Adrenal gland (tissue), 5 donors: Measurements from ENCODE around the gene GLB1L2.

Experiments used
- POLR2A ChIP-seq, 2 donors: fragments of 450-650 bp; IDR thresholded peaks; one replicate each; pipeline ENCODE4 v1.6.1; 2017; ENCODE audit warnings: antibody characterized with exemption in 2 of 2, mild to moderate bottlenecking in 2 of 2, moderate library complexity in 1 of 2
- TF ChIP-seq, protein P1 (sequence below), 6 experiments: fragments of 450-650 bp in 4 of 6; fragments of 200-600 bp in 2 of 6; sonication (generic) in 1 of 6; IDR thresholded peaks; 1 replicate in 5 of 6; 2 replicates in 1 of 6; pipeline versions ENCODE4 v1.5.1 to v1.8.0; 2016 to 2021; ENCODE audit warnings: antibody characterized with exemption in 6 of 6, mild to moderate bottlenecking in 2 of 6, moderate library complexity in 1 of 6
- donor health status: DM: no; HTN: no; CAD: no.

DNA sequence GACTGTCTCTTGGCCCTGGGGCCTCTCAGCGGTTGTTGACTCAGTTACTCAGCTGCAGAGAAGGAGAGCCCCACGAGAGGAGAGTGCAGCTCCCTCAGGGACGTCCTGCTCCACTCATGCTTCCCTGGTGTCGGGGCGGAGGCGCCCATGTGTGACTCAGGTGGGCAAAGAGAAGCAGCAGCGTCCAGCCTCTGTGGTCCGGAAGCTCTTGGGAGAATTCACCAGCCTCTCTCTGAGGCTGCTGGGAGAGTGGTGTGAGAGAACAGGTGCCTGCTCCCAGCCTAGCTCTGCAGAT is 25.7 kb downstream of the GLB1L2 start:
- TF ChIP-seq, protein P1, sequence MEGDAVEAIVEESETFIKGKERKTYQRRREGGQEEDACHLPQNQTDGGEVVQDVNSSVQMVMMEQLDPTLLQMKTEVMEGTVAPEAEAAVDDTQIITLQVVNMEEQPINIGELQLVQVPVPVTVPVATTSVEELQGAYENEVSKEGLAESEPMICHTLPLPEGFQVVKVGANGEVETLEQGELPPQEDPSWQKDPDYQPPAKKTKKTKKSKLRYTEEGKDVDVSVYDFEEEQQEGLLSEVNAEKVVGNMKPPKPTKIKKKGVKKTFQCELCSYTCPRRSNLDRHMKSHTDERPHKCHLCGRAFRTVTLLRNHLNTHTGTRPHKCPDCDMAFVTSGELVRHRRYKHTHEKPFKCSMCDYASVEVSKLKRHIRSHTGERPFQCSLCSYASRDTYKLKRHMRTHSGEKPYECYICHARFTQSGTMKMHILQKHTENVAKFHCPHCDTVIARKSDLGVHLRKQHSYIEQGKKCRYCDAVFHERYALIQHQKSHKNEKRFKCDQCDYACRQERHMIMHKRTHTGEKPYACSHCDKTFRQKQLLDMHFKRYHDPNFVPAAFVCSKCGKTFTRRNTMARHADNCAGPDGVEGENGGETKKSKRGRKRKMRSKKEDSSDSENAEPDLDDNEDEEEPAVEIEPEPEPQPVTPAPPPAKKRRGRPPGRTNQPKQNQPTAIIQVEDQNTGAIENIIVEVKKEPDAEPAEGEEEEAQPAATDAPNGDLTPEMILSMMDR (IDR thresholded peaks at IDR 0.05): no peak
- TF ChIP-seq POLR2A (IDR thresholded peaks at IDR 0.05): no peak
